H1 (cell line): Measurements from ENCODE around the gene CRB2. TPM values are rescaled to one million over a fixed set of nuclear protein-coding genes. Genes with fewer than 3 reads are reported as not detected.

Experiments
- KDM4A ChIP-seq: IDR thresholded peaks from one replicate; pipeline ENCODE4 v1.7.1; 2012; ENCODE audit warnings: low read depth, mild to moderate bottlenecking, moderate library complexity, low read length, inconsistent platforms; ENCODE audit not compliant: severe bottlenecking
- polyA plus RNA-seq, 7 experiments: library from polyadenylated mRNA; depleted of rRNA in 3 of 7; stranded (reverse) in 5 of 7; unstranded in 2 of 7; fragments of >200 nt in 5 of 7; fragments of 200-250 nt in 2 of 7; gene quantifications; 1 replicate in 5 of 7; 2 replicates in 1 of 7; 4 replicates in 1 of 7; pipeline versions ENCODE4 v1.2.1 to v1.2.3, GENCODE V29; 2011 to 2013; ENCODE audit warnings: missing spikeins in 2 of 7, mixed read lengths in 2 of 7
- total RNA-seq: library from RNA; stranded (reverse); fragmentation: NEBNext Ultra II Directional; extraction: Animal tissue kit (Norgen Biotek cat#: 25700); gene quantifications from 2 replicates; pipeline ENCODE4 v1.2.1, GENCODE V29; 2021

Gene CRB2
- total and polyA plus RNA-seq, 2 of the 8 experiments (the other 6 are each of a cell fraction or from before 2014, with no cell fraction given), result 4.0 to 8.4 TPM

GRCh38 chr9:123395689-123396511, 39.9 kb downstream of the CRB2 start (continued):
- TF ChIP-seq KDM4A, result no peak
- TF ChIP-seq, all 59 proteins: peak for 0
